NT2/D1 (cell line): ENCODE measurements around the gene MAST4.

Experiments
- SUZ12 ChIP-seq: IDR thresholded peaks from 2 replicates; pipeline ENCODE4 v1.6.1; 2011; ENCODE audit not compliant: insufficient read length, insufficient read depth; ENCODE audit errors: extremely low read depth
- YY1 ChIP-seq: IDR thresholded peaks from 2 replicates; pipeline ENCODE4 v1.6.1; 2011; ENCODE audit not compliant: insufficient read length, insufficient read depth
- ZNF274 ChIP-seq: IDR thresholded peaks from 2 replicates; pipeline ENCODE4 v1.6.1; 2011; ENCODE audit warnings: mild to moderate bottlenecking, low read depth, low read length

- TF ChIP-seq SUZ12: no peak
- TF ChIP-seq YY1: no peak
- TF ChIP-seq ZNF274: no peak
Observed at GRCh38 chr5:67021521-67021920, 425.3 kb downstream of the MAST4 start.
